Stimulated activated naive B cell treated with anti-CD40 and anti-IgM and Interleukin-4, amounts not matched to agents 10 μg/mL and 1 μg/mL and 100 μg/mL, for 72 hours (primary cell): ENCODE data around the gene RFC5.
"Not testable (repeated sequence)": the region's sequence is repeated elsewhere in the genome, so short reads cannot be mapped to it uniquely, and the experiment has no call there.

Experiments used
- ATAC-seq, 2 donors: fragments of 150-1000 bp; cut with Tn5 transposase; replicated peaks; 2 replicates each; pipeline ENCODE4 v1.10.0; 2021; ENCODE audit warnings: moderate library complexity in 1 of 2
- DNase-seq: peaks from one replicate; pipeline ENCODE4 v3.0.0; 2021
- H3K27ac Mint-ChIP-seq: one replicate; pipeline ENCODE4 v1.8.0; 2022; ENCODE audit warnings: mild to moderate bottlenecking, mixed read lengths
- H3K27me3 Mint-ChIP-seq, 2 donors: one replicate each; pipeline ENCODE4 v1.8.0; 2022; ENCODE audit warnings: mixed read lengths in 2 of 2
- H3K36me3 Mint-ChIP-seq, 2 donors: one replicate each; pipeline ENCODE4 v1.8.0; 2022; ENCODE audit warnings: mixed read lengths in 2 of 2, mild to moderate bottlenecking in 1 of 2
- H3K4me1 Mint-ChIP-seq, 2 donors: one replicate each; pipeline ENCODE4 v1.8.0; 2022; ENCODE audit warnings: mixed read lengths in 2 of 2, mild to moderate bottlenecking in 1 of 2
- H3K4me3 Mint-ChIP-seq, 2 donors: one replicate each; pipeline ENCODE4 v1.8.0; 2022; ENCODE audit warnings: mild to moderate bottlenecking in 2 of 2, mixed read lengths in 2 of 2, moderate library complexity in 1 of 2
- H3K9me3 Mint-ChIP-seq, 2 donors: one replicate each; pipeline ENCODE4 v1.8.0; 2022; ENCODE audit warnings: mixed read lengths in 2 of 2, mild to moderate bottlenecking in 1 of 2

RFC5 gene

GRCh38 chr12:118061873-118062843 lies 45.7 kb downstream of the RFC5 start:
- Mint-ChIP-seq H3K4me1 (peaks cover 32 to 73% of the 10 kb centered on the region in 2 donors), H3K4me3 (peak overlapping the region; percentile 91 to 92)
- ATAC-seq, result peak; percentile 6 to 9

GRCh38 chr12:118063576-118064391 lies 47.3 kb downstream of the RFC5 start:
- Mint-ChIP-seq H3K9me3 (no peaks in the 10 kb centered on the region), H3K4me1 (peaks cover 34 to 68% of the 10 kb centered on the region in 2 donors), H3K27me3 (peaks cover 0 to 5% of the 10 kb centered on the region in 2 donors), H3K27ac (peak overlapping the region; percentile 85), H3K36me3 (peaks cover 15% of the 10 kb centered on the region in 2 donors), H3K4me3 (peak overlapping the region; percentile 73 to 75)
- ATAC-seq (no peak), DNase-seq (no peak)

More at GRCh38 chr12:118061873-118062843, 45.7 kb downstream of the RFC5 start:
- no peak for DNase-seq
- Mint-ChIP-seq H3K27ac (peak overlapping the region; percentile 93), H3K27me3 (no peaks in the 10 kb centered on the region), H3K36me3 (peaks cover 19 to 20% of the 10 kb centered on the region in 2 donors), H3K9me3 (no peaks in the 10 kb centered on the region)

GRCh38 chr12:118064608-118065007 lies 48.1 kb downstream of the RFC5 start:
- ATAC-seq (peak; percentile 53 to 55), DNase-seq (no peak)
- Mint-ChIP-seq H3K9me3 (no peaks in the 10 kb centered on the region), H3K4me3 (peak overlapping the region; percentile 73 to 75), H3K27me3 (peaks cover 0 to 5% of the 10 kb centered on the region in 2 donors), H3K4me1 (peaks cover 29 to 60% of the 10 kb centered on the region in 2 donors), H3K27ac (peak overlapping the region; percentile 85), H3K36me3 (peaks cover 11 to 13% of the 10 kb centered on the region in 2 donors)

- H3K27me3 Mint-ChIP-seq, result peaks cover 0 to 5% of the 10 kb centered on the region in 2 donors
- H3K36me3 Mint-ChIP-seq, result peaks cover 11 to 13% of the 10 kb centered on the region in 2 donors
- ATAC-seq (peak; percentile 68 to 69), DNase-seq (no peak)
- H3K4me3 Mint-ChIP-seq, result peak overlapping the region; percentile 73 to 75
- H3K27ac Mint-ChIP-seq, result peak overlapping the region; percentile 88
- no peaks in the 10 kb centered on the region for H3K9me3 Mint-ChIP-seq
- peaks cover 25 to 52% of the 10 kb centered on the region in 2 donors for H3K4me1 Mint-ChIP-seq
Observed at GRCh38 chr12:118065380-118065779, 48.9 kb downstream of the RFC5 start.

GRCh38 chr12:118068445-118068844 lies 51.9 kb downstream of the RFC5 start:
- DNase-seq (no peak), ATAC-seq (no peak)
- Mint-ChIP-seq H3K4me1 (peaks cover 20 to 40% of the 10 kb centered on the region in 2 donors), H3K4me3 (no peak overlapping the region), H3K9me3 (no peaks in the 10 kb centered on the region), H3K27me3 (peaks cover 0 to 5% of the 10 kb centered on the region in 2 donors), H3K36me3 (peaks cover 6 to 7% of the 10 kb centered on the region in 2 donors), H3K27ac (no peak overlapping the region)

GRCh38 chr12:118070650-118071049 lies 54.1 kb downstream of the RFC5 start:
- peaks cover 0 to 3% of the 10 kb centered on the region in 2 donors for H3K36me3 Mint-ChIP-seq
- ATAC-seq (no peak), DNase-seq (no peak)
- no peaks in the 10 kb centered on the region for H3K9me3 Mint-ChIP-seq
- no peak overlapping the region for H3K27ac Mint-ChIP-seq
- H3K4me1 Mint-ChIP-seq, result peaks cover 12 to 19% of the 10 kb centered on the region in 2 donors
- no peak overlapping the region for H3K4me3 Mint-ChIP-seq
- peaks cover 0 to 5% of the 10 kb centered on the region in 2 donors for H3K27me3 Mint-ChIP-seq

GRCh38 chr12:118073768-118074167 lies 57.3 kb downstream of the RFC5 start:
- H3K4me1 Mint-ChIP-seq, result peaks cover 0 to 4% of the 10 kb centered on the region in 2 donors
- H3K36me3 Mint-ChIP-seq, result no peaks in the 10 kb centered on the region
- H3K27me3 Mint-ChIP-seq, result no peaks in the 10 kb centered on the region
- no peaks in the 10 kb centered on the region for H3K9me3 Mint-ChIP-seq
- ATAC-seq (no peak), DNase-seq (no peak)
- H3K27ac Mint-ChIP-seq, result peak overlapping the region; percentile 42
- no peak overlapping the region for H3K4me3 Mint-ChIP-seq

GRCh38 chr12:118081521-118081920 lies 65.0 kb downstream of the RFC5 start:
- H3K27ac Mint-ChIP-seq, H3K27me3 Mint-ChIP-seq, ATAC-seq, H3K4me1 Mint-ChIP-seq, H3K4me3 Mint-ChIP-seq, DNase-seq, H3K9me3 Mint-ChIP-seq, H3K36me3 Mint-ChIP-seq: not testable (repeated sequence)
